ENCODE results near the gene SLC28A3. TPM values are rescaled to one million over a fixed set of nuclear protein-coding genes. Genes with fewer than 3 reads are reported as not detected.

SLC28A3 gene
- polyA plus RNA-seq, 4 donors, result 2.8 to 3.1 TPM; not detected in 2

DNA sequence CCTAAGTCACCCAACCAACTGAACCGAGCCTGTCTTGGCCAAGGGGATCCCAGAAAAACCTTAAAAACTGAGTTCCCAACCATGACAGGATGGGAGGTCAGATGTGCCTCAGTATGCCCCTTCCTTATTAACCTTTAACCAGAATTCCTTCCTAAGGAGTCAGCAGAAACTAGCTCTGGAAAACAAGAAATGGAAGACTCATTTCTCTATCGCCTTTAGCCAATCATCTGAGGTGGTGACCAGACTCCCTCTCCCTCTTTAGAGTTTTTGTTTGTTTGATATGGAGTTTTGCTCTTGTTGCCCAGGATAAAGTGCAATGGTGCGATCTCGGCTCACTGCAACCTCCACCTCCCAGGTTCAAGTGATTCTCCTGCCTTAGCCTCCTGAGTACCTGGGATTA, 37.5 kb downstream of the SLC28A3 start:
- DNase-seq, result no peak
- Histone ChIP-seq H3K4me1 (ENCODE audit: control insufficient read depth in 3 of 3, insufficient read depth in 2 of 3, low read depth in 1 of 3, low read length in 2 of 3) (no peaks in the 10 kb centered on the region), H3K9me3 (ENCODE audit: control insufficient read depth in 2 of 2, insufficient read depth in 1 of 2, low read depth in 1 of 2, low read length in 1 of 2) (no peaks in the 10 kb centered on the region), H3K4me3 (ENCODE audit: low read depth in 1 of 3, low read length in 3 of 3) (no peak overlapping the region), H3K36me3 (ENCODE audit: control insufficient read depth in 3 of 3, insufficient read depth in 2 of 3, low read depth in 1 of 3, low read length in 3 of 3) (no peaks in the 10 kb centered on the region), H3K27me3 (ENCODE audit: control insufficient read depth in 3 of 3, insufficient read depth in 3 of 3, low read length in 3 of 3) (peaks cover 0 to 2% (median 0%) of the 10 kb centered on the region in 3 donors), H3K27ac (ENCODE audit: low read depth in 1 of 3, low read length in 2 of 3) (no peak overlapping the region)
- WGBS, 3 donors, result 90 to 95% (median 92%) methylated on average over 4 of the region's 4 CpGs
- FAIRE-seq, result no peak

DNA sequence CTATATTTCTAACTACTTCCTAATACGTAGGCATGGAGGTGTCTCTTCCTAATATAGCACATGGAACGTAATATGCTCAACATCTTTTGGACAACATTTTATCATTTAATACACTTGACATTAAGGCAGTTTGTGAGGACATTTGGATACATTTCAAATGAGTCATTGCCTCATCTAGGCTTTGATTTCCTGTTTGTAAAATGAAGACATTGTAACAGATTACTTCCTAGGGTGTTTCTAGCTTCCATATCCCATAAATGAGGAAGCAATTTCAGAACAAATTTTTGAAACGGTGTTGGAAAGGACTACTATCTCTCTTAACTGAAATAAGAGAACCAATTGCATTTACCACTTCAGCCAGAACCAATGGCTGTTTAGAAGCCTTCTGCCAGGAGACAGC, 38.7 kb downstream of the SLC28A3 start:
- peak overlapping the region in 1 of 3 donors; percentile 57 for H3K27ac ChIP-seq (ENCODE audit: low read depth in 1 of 3, low read length in 2 of 3)
- DNase-seq (no peak), FAIRE-seq (no peak)
- peaks cover 0 to 2% (median 0%) of the 10 kb centered on the region in 3 donors for H3K27me3 ChIP-seq (ENCODE audit: control insufficient read depth in 3 of 3, insufficient read depth in 3 of 3, low read length in 3 of 3)
- H3K9me3 ChIP-seq (ENCODE audit: control insufficient read depth in 2 of 2, insufficient read depth in 1 of 2, low read depth in 1 of 2, low read length in 1 of 2), result no peaks in the 10 kb centered on the region
- H3K4me3 ChIP-seq (ENCODE audit: low read depth in 1 of 3, low read length in 3 of 3), result no peak overlapping the region
- H3K4me1 ChIP-seq (ENCODE audit: control insufficient read depth in 3 of 3, insufficient read depth in 2 of 3, low read depth in 1 of 3, low read length in 2 of 3), result no peaks in the 10 kb centered on the region
- WGBS, 3 donors, result 55 to 78% (median 70%) methylated on average over 3 of the region's 3 CpGs
- H3K36me3 ChIP-seq (ENCODE audit: control insufficient read depth in 3 of 3, insufficient read depth in 2 of 3, low read depth in 1 of 3, low read length in 3 of 3), result no peaks in the 10 kb centered on the region

DNA sequence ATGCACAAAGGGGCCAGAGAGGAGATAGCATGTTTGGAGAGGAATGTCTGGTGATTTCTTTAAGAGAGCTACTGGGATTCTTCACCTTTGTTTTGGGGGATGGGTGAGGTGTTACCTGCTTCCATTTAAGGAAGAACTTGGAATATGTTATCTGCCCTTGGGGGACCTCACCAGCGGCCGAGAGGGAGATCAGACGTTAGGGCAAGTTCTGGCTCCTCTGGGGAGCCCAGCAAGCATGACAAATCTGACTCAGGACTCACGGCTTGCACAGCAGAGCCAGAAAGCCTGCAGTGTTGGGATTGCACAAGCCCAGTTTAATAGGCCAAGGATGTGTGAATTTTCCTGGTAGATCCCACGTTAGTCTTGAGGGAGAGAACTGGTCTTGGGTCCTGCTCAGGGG, 40.3 kb downstream of the SLC28A3 start:
- FAIRE-seq (no peak), DNase-seq (no peak)
- no peaks in the 10 kb centered on the region for H3K4me1 ChIP-seq (ENCODE audit: control insufficient read depth in 3 of 3, insufficient read depth in 2 of 3, low read depth in 1 of 3, low read length in 2 of 3)
- no peaks in the 10 kb centered on the region for H3K9me3 ChIP-seq (ENCODE audit: control insufficient read depth in 2 of 2, insufficient read depth in 1 of 2, low read depth in 1 of 2, low read length in 1 of 2)
- H3K27ac ChIP-seq (ENCODE audit: low read depth in 1 of 3, low read length in 2 of 3), result no peak overlapping the region
- H3K27me3 ChIP-seq (ENCODE audit: control insufficient read depth in 3 of 3, insufficient read depth in 3 of 3, low read length in 3 of 3), result peaks cover 0 to 2% (median 0%) of the 10 kb centered on the region in 3 donors
- H3K36me3 ChIP-seq (ENCODE audit: control insufficient read depth in 3 of 3, insufficient read depth in 2 of 3, low read depth in 1 of 3, low read length in 3 of 3), result no peaks in the 10 kb centered on the region
- 72 to 79% (median 77%) methylated on average over 5 of the region's 5 CpGs for WGBS, 3 donors
- H3K4me3 ChIP-seq (ENCODE audit: low read depth in 1 of 3, low read length in 3 of 3), result no peak overlapping the region

DNA sequence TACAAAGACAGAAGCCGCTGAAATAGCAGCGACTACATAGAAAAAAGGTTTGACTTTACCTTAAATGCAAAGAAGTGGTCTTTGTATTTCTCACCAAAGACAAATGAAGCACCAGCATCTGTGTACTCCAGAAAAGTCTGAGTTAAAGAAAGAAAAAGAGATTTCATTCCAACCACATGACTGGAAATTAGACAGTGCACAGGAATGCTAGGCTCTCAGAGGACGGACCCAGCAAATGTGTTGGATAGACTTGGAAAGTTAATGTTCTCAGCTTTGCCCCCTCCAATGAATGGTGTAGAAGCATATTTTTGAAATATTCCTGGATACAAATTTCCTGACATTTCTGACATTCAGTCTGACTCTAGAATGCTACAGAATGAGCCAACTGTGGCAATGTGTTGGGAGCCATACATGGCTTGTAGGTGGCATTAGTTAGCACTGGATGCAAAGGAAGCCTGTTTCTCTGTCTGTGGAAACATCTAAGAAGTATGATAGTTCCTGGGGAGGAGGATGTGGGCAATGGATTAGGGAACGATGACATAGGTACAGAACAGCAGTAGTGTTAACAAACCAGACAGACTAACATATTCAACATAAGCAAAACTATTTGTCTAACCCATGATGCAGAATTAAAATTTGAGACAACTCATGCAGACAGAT, 43.3 kb downstream of the SLC28A3 start:
- 92 to 94% (median 94%) methylated on average over 4 of the region's 4 CpGs for WGBS, 3 donors
- H3K9me3 ChIP-seq (ENCODE audit: control insufficient read depth in 2 of 2, insufficient read depth in 1 of 2, low read depth in 1 of 2, low read length in 1 of 2), result no peaks in the 10 kb centered on the region
- no peak overlapping the region for H3K27ac ChIP-seq (ENCODE audit: low read depth in 1 of 3, low read length in 2 of 3)
- peaks cover 6 to 19% (median 6%) of the 10 kb centered on the region in 3 donors for H3K4me1 ChIP-seq (ENCODE audit: control insufficient read depth in 3 of 3, insufficient read depth in 2 of 3, low read depth in 1 of 3, low read length in 2 of 3)
- H3K27me3 ChIP-seq (ENCODE audit: control insufficient read depth in 3 of 3, insufficient read depth in 3 of 3, low read length in 3 of 3), result no peaks in the 10 kb centered on the region
- no peak overlapping the region for H3K4me3 ChIP-seq (ENCODE audit: low read depth in 1 of 3, low read length in 3 of 3)
- FAIRE-seq (no peak), DNase-seq (no peak)
- no peaks in the 10 kb centered on the region for H3K36me3 ChIP-seq (ENCODE audit: control insufficient read depth in 3 of 3, insufficient read depth in 2 of 3, low read depth in 1 of 3, low read length in 3 of 3)

DNA sequence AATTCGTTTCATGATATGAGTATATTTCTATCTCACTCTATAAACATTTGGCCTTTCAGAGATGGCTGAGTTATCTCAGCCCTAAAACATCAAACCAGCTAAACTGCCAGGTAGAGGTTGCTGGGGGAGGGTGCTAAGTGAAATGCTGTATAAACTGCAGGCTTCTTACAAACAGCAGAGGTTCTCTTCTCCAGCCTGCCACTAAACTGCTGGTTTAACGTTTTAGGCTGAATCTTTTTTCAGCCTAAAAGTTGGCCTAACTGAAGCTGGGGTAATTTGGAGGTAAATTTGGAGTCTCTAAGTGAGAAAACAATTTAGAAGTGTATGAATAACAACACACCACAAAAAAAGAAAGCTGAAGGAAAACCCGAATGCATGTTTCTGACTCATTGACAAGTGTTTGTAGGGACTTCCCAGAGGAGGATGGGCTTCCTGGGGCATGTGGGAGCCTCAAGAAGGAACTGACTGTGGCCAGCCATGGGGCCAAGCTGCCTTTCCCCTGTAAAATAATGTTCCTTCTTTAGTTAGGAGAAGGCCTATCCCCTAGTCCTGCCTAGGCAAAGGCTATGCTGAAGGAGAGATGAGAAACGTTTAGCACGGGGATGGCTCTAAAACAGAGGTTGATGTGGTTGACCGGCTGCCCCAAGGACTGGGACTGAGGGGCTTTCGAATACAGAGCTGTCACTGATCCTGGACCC, 44.3 kb downstream of the SLC28A3 start:
- H3K9me3 ChIP-seq (ENCODE audit: control insufficient read depth in 2 of 2, insufficient read depth in 1 of 2, low read depth in 1 of 2, low read length in 1 of 2), result no peaks in the 10 kb centered on the region
- DNase-seq (no peak), FAIRE-seq (no peak)
- H3K36me3 ChIP-seq (ENCODE audit: control insufficient read depth in 3 of 3, insufficient read depth in 2 of 3, low read depth in 1 of 3, low read length in 3 of 3), result no peaks in the 10 kb centered on the region
- H3K4me1 ChIP-seq (ENCODE audit: control insufficient read depth in 3 of 3, insufficient read depth in 2 of 3, low read depth in 1 of 3, low read length in 2 of 3), result peaks cover 6 to 19% (median 6%) of the 10 kb centered on the region in 3 donors
- no peak overlapping the region for H3K4me3 ChIP-seq (ENCODE audit: low read depth in 1 of 3, low read length in 3 of 3)
- H3K27me3 ChIP-seq (ENCODE audit: control insufficient read depth in 3 of 3, insufficient read depth in 3 of 3, low read length in 3 of 3), result no peaks in the 10 kb centered on the region
- no peak overlapping the region for H3K27ac ChIP-seq (ENCODE audit: low read depth in 1 of 3, low read length in 2 of 3)
- WGBS, 3 donors, result 66 to 70% (median 70%) methylated on average over 7 of the region's 7 CpGs

DNA sequence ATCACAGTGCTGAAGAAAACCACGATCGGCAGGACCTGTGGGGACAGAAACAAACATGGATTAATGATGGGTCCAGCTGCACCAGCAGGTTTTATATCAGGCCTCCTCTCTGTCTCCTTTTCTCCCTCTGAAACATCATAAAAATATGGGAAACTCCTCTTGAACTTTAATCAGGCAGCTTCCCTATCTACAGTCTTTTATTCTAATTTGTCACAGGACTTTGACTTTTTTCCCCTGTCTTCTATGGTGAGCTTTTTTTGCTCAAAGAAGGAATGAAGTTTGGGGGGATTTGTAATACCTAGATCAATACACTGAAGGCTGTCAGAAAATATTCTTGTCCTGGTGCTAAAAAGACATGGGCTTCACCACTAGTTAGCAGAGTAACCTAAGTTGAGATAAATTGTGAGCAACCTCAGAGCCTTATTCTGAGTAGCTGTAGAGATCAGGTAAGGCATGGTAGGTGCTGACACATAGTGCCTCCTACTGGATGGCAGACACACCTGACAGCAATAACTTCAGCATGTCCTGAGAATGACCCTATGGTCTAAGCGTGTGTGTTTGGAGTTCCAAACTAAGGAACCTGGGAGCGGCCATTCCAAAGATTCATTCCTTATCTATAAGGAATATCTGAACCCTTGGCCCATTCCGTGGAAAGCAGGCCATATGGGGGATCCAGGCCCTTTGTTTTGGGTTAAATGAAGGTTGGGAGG, 46.2 kb downstream of the SLC28A3 start:
- Histone ChIP-seq H3K9me3 (ENCODE audit: control insufficient read depth in 2 of 2, insufficient read depth in 1 of 2, low read depth in 1 of 2, low read length in 1 of 2) (no peaks in the 10 kb centered on the region), H3K4me1 (ENCODE audit: control insufficient read depth in 3 of 3, insufficient read depth in 2 of 3, low read depth in 1 of 3, low read length in 2 of 3) (peaks cover 6 to 19% (median 6%) of the 10 kb centered on the region in 3 donors), H3K36me3 (ENCODE audit: control insufficient read depth in 3 of 3, insufficient read depth in 2 of 3, low read depth in 1 of 3, low read length in 3 of 3) (no peaks in the 10 kb centered on the region), H3K27ac (ENCODE audit: low read depth in 1 of 3, low read length in 2 of 3) (peak overlapping the region in 1 of 3 donors; percentile 48), H3K4me3 (ENCODE audit: low read depth in 1 of 3, low read length in 3 of 3) (no peak overlapping the region), H3K27me3 (ENCODE audit: control insufficient read depth in 3 of 3, insufficient read depth in 3 of 3, low read length in 3 of 3) (no peaks in the 10 kb centered on the region)
- peak; percentile 48 to 53 for DNase-seq
- FAIRE-seq, result no peak
- 32 to 62% (median 50%) methylated on average over 5 of the region's 5 CpGs for WGBS, 3 donors

DNA sequence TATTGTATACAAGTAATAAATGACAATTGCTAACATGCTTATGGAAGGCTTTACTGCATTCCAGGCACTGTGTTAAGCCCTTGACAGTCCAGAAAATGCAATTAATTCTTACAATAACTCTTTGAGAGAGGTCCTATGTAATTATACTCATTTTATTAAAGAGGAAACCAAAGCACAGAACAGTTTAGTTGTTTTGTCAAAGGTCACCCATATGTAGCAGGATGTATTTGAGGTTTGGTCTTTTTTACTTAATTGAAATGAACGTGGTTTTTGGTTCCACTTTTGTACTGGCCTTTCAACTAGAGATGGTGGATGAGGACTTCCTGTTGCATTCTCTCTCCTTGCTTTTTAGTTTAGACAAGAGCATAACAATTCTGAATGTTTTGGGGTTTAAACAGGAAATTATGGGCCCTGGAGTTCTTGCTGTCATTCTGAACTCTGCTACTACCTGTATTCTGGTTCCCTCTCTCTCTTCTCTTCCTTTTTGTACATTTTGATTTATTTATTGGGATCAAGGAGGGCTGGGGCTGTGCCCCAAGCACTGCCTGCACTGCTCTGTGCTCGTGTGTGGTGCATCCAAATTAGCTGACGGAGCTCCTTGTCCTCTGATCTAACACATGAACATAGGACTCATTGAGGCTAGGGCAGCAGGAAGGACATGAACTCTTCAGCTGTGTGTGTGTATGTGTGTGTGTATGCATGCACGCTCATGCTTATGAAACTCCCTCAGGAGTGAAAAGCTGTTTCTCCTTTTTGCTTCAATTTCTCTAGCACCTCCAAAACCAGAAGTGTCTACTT, 47.4 kb downstream of the SLC28A3 start:
- no peaks in the 10 kb centered on the region for H3K27me3 ChIP-seq (ENCODE audit: control insufficient read depth in 3 of 3, insufficient read depth in 3 of 3, low read length in 3 of 3)
- no peaks in the 10 kb centered on the region for H3K9me3 ChIP-seq (ENCODE audit: control insufficient read depth in 2 of 2, insufficient read depth in 1 of 2, low read depth in 1 of 2, low read length in 1 of 2)
- no peak overlapping the region for H3K4me3 ChIP-seq (ENCODE audit: low read depth in 1 of 3, low read length in 3 of 3)
- DNase-seq (peak in 1 of 2 donors; percentile 14), FAIRE-seq (no peak)
- H3K36me3 ChIP-seq (ENCODE audit: control insufficient read depth in 3 of 3, insufficient read depth in 2 of 3, low read depth in 1 of 3, low read length in 3 of 3), result no peaks in the 10 kb centered on the region
- WGBS, 3 donors, result 61 to 83% (median 62%) methylated on average over 4 of the region's 4 CpGs
- peak overlapping the region in 2 of 3 donors; percentile 38 to 48 for H3K27ac ChIP-seq (ENCODE audit: low read depth in 1 of 3, low read length in 2 of 3)
- peaks cover 6 to 19% (median 6%) of the 10 kb centered on the region in 3 donors for H3K4me1 ChIP-seq (ENCODE audit: control insufficient read depth in 3 of 3, insufficient read depth in 2 of 3, low read depth in 1 of 3, low read length in 2 of 3)

DNA sequence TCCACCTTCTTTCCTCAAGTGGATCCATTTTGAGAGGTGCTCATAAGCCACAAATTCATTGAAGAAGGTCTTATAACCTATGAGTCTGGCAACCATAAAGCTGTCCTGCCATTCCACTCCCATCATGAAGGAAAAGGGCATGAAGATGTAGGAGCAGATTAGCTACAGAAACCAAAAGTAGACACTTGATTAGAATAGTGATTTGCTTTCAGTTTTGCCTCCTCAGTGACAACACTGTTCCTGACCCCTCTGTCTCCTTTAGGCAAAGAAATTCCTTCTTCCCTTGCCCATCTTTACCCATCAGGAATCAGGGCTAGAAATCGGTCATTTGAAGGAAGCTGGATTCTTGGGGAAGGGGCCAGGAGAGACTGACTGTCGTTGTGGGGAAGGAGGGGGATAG, 55.2 kb downstream of the SLC28A3 start:
- DNase-seq (no peak), FAIRE-seq (no peak)
- no peak overlapping the region for H3K4me3 ChIP-seq (ENCODE audit: low read depth in 1 of 3, low read length in 3 of 3)
- no peaks in the 10 kb centered on the region for H3K4me1 ChIP-seq (ENCODE audit: control insufficient read depth in 3 of 3, insufficient read depth in 2 of 3, low read depth in 1 of 3, low read length in 2 of 3)
- no peaks in the 10 kb centered on the region for H3K9me3 ChIP-seq (ENCODE audit: control insufficient read depth in 2 of 2, insufficient read depth in 1 of 2, low read depth in 1 of 2, low read length in 1 of 2)
- 64 to 82% (median 81%) methylated on average over 2 of the region's 2 CpGs for WGBS, 3 donors
- no peaks in the 10 kb centered on the region for H3K27me3 ChIP-seq (ENCODE audit: control insufficient read depth in 3 of 3, insufficient read depth in 3 of 3, low read length in 3 of 3)
- H3K36me3 ChIP-seq (ENCODE audit: control insufficient read depth in 3 of 3, insufficient read depth in 2 of 3, low read depth in 1 of 3, low read length in 3 of 3), result no peaks in the 10 kb centered on the region
- H3K27ac ChIP-seq (ENCODE audit: low read depth in 1 of 3, low read length in 2 of 3), result no peak overlapping the region
